Large intestine (tissue), 3 donors: Measurements from ENCODE around the gene CTNNA2. TPM values are rescaled to one million over a fixed set of nuclear protein-coding genes. Genes with fewer than 3 reads are reported as not detected.

Source experiments
- DNase-seq, 2 donors: peaks; one replicate each; pipeline versions ENCODE4 v3.0.0 to v3.0.0-alpha.2; 2013
- H3K27ac ChIP-seq: one replicate; pipeline ENCODE4 v1.5.1; 2013; ENCODE audit warnings: low read length
- H3K27me3 ChIP-seq: 2 replicates; pipeline ENCODE4 v1.6.1; 2013; ENCODE audit warnings: low read length; ENCODE audit not compliant: control insufficient read depth, insufficient read depth
- H3K36me3 ChIP-seq: 2 replicates; pipeline ENCODE4 v1.6.1; 2013; ENCODE audit warnings: low read length; ENCODE audit not compliant: control insufficient read depth, insufficient read depth
- H3K4me1 ChIP-seq: one replicate; pipeline ENCODE4 v1.6.1; 2013; ENCODE audit warnings: low read length; ENCODE audit not compliant: control insufficient read depth, insufficient read depth
- H3K4me3 ChIP-seq: one replicate; pipeline ENCODE4 v1.5.1; 2013; ENCODE audit warnings: low read length
- H3K9me3 ChIP-seq: one replicate; pipeline ENCODE4 v1.6.1; 2013; ENCODE audit warnings: mild to moderate bottlenecking, low read depth, low read length, moderate library complexity; ENCODE audit not compliant: control insufficient read depth
- WGBS: methylation state at CpG from one replicate; pipeline ENCODE4 v1.1.5; 2013; ENCODE audit warnings: low lambda C conversion rate; ENCODE audit not compliant: insufficient coverage; 5-methylcytosine and 5-hydroxymethylcytosine counted together
- polyA plus RNA-seq: library from polyadenylated mRNA; unstranded; fragments of 120-200 nt; gene quantifications from one replicate; pipeline ENCODE4 v1.2.1, GENCODE V29; 2013

The CTNNA2 gene
- polyA plus RNA-seq, 1 donor, result 7.5 TPM

GRCh38 chr2:80573167-80573566, 1060.3 kb downstream of the CTNNA2 start:
- Histone ChIP-seq H3K4me3 (no peak overlapping the region), H3K9me3 (no peaks in the 10 kb centered on the region), H3K27ac (no peak overlapping the region), H3K4me1 (no peaks in the 10 kb centered on the region), H3K27me3 (no peaks in the 10 kb centered on the region), H3K36me3 (no peaks in the 10 kb centered on the region)
- DNase-seq, result no peak
- WGBS, result 50% methylated on average over 2 of the region's 6 CpGs

- Histone ChIP-seq H3K4me1 (no peaks in the 10 kb centered on the region), H3K27me3 (no peaks in the 10 kb centered on the region), H3K36me3 (no peaks in the 10 kb centered on the region), H3K27ac (no peak overlapping the region), H3K4me3 (no peak overlapping the region), H3K9me3 (no peaks in the 10 kb centered on the region)
- WGBS, result no CpG with 5 or more reads among the region's 10 CpGs
- no peak for DNase-seq
Observed at GRCh38 chr2:80573950-80574349, 1061.1 kb downstream of the CTNNA2 start.

GRCh38 chr2:80579756-80580155, 1066.9 kb downstream of the CTNNA2 start:
- H3K27ac ChIP-seq, result no peak overlapping the region
- no peaks in the 10 kb centered on the region for H3K9me3 ChIP-seq
- H3K4me1 ChIP-seq, result no peaks in the 10 kb centered on the region
- DNase-seq, result no peak
- H3K4me3 ChIP-seq, result no peak overlapping the region
- no peaks in the 10 kb centered on the region for H3K36me3 ChIP-seq
- no CpG with 5 or more reads among the region's 5 CpGs for WGBS
- H3K27me3 ChIP-seq, result no peaks in the 10 kb centered on the region

- H3K27me3 ChIP-seq, result no peaks in the 10 kb centered on the region
- H3K36me3 ChIP-seq, result no peaks in the 10 kb centered on the region
- no peak overlapping the region for H3K27ac ChIP-seq
- H3K9me3 ChIP-seq, result no peaks in the 10 kb centered on the region
- no peak for DNase-seq
- WGBS, result 80% methylated on average over 1 of the region's 2 CpGs
- H3K4me1 ChIP-seq, result no peaks in the 10 kb centered on the region
- no peak overlapping the region for H3K4me3 ChIP-seq
Observed at GRCh38 chr2:80591233-80591632, 1078.4 kb downstream of the CTNNA2 start.

- Histone ChIP-seq H3K4me3 (no peak overlapping the region), H3K36me3 (no peaks in the 10 kb centered on the region), H3K4me1 (no peaks in the 10 kb centered on the region), H3K27ac (no peak overlapping the region), H3K27me3 (no peaks in the 10 kb centered on the region), H3K9me3 (no peaks in the 10 kb centered on the region)
- no peak for DNase-seq
- WGBS, result 100% methylated on average over 1 of the region's 2 CpGs
Observed at GRCh38 chr2:80592106-80592505, 1079.3 kb downstream of the CTNNA2 start.

GRCh38 chr2:80610108-80610507, 1097.3 kb downstream of the CTNNA2 start:
- H3K36me3 ChIP-seq, result no peaks in the 10 kb centered on the region
- no peaks in the 10 kb centered on the region for H3K4me1 ChIP-seq
- no peaks in the 10 kb centered on the region for H3K9me3 ChIP-seq
- H3K4me3 ChIP-seq, result no peak overlapping the region
- no peaks in the 10 kb centered on the region for H3K27me3 ChIP-seq
- no peak for DNase-seq
- H3K27ac ChIP-seq, result no peak overlapping the region

GRCh38 chr2:80621656-80622055, 1108.8 kb downstream of the CTNNA2 start:
- no peak overlapping the region for H3K4me3 ChIP-seq

GRCh38 chr2:80624062-80624461, 1111.2 kb downstream of the CTNNA2 start:
- H3K27me3 ChIP-seq, result no peaks in the 10 kb centered on the region
- no peak overlapping the region for H3K4me3 ChIP-seq
- no peaks in the 10 kb centered on the region for H3K36me3 ChIP-seq
- no CpG with 5 or more reads among the region's 3 CpGs for whole genome bisulfite sequencing
- no peak for DNase-seq
- H3K27ac ChIP-seq, result no peak overlapping the region
- peaks cover 2% of the 10 kb centered on the region for H3K4me1 ChIP-seq
- no peaks in the 10 kb centered on the region for H3K9me3 ChIP-seq

More at GRCh38 chr2:80621656-80622055, 1108.8 kb downstream of the CTNNA2 start:
- 60% methylated on average over 1 of the region's 3 CpGs for WGBS
- Histone ChIP-seq H3K27me3 (no peaks in the 10 kb centered on the region), H3K27ac (no peak overlapping the region), H3K4me1 (peaks cover 2% of the 10 kb centered on the region), H3K9me3 (no peaks in the 10 kb centered on the region), H3K36me3 (no peaks in the 10 kb centered on the region)
- DNase-seq, result no peak

- no peaks in the 10 kb centered on the region for H3K36me3 ChIP-seq
- peaks cover 8% of the 10 kb centered on the region for H3K4me1 ChIP-seq
- no peaks in the 10 kb centered on the region for H3K27me3 ChIP-seq
- no peaks in the 10 kb centered on the region for H3K9me3 ChIP-seq
- H3K27ac ChIP-seq, result no peak overlapping the region
- 91% methylated on average over 3 of the region's 4 CpGs for WGBS
- DNase-seq, result no peak
- no peak overlapping the region for H3K4me3 ChIP-seq
Observed at GRCh38 chr2:80634590-80634989, 1121.7 kb downstream of the CTNNA2 start.

GRCh38 chr2:80638783-80639182, 1125.9 kb downstream of the CTNNA2 start:
- DNase-seq, result peak; percentile 55 to 74
- no peaks in the 10 kb centered on the region for H3K9me3 ChIP-seq
- no peaks in the 10 kb centered on the region for H3K27me3 ChIP-seq
- no peak overlapping the region for H3K4me3 ChIP-seq
- peaks cover 13% of the 10 kb centered on the region for H3K4me1 ChIP-seq
- no peaks in the 10 kb centered on the region for H3K36me3 ChIP-seq
- H3K27ac ChIP-seq, result peak overlapping the region; percentile 10
- no CpG with 5 or more reads among the region's 1 CpG for WGBS

- H3K9me3 ChIP-seq, result no peaks in the 10 kb centered on the region
- no peak overlapping the region for H3K4me3 ChIP-seq
- H3K27me3 ChIP-seq, result no peaks in the 10 kb centered on the region
- no peak overlapping the region for H3K27ac ChIP-seq
- WGBS, result 80% methylated on average over 1 of the region's 2 CpGs
- no peaks in the 10 kb centered on the region for H3K36me3 ChIP-seq
- peaks cover 11% of the 10 kb centered on the region for H3K4me1 ChIP-seq
- DNase-seq, result no peak
Observed at GRCh38 chr2:80642465-80642864, 1129.6 kb downstream of the CTNNA2 start.
